SK-N-MC (cell line): Measurements from ENCODE around the gene PUS7.

Source experiments
- EZH2 ChIP-seq: fragments of 200-600 bp; sonication (generic); IDR thresholded peaks from one replicate; pipeline ENCODE4 v1.6.1; 2017; ENCODE audit warnings: antibody characterized with exemption
- FOXP2 ChIP-seq: optimal IDR thresholded peaks from 2 replicates; pipeline ENCODE3; 2011; ENCODE audit warnings: mild to moderate bottlenecking, moderate library complexity; ENCODE audit not compliant: insufficient read depth; ENCODE audit errors: extremely low read length, control extremely low read depth
- POLR2AphosphoS5 ChIP-seq: IDR thresholded peaks from 2 replicates; pipeline ENCODE4 v1.6.1; 2012; ENCODE audit warnings: mild to moderate bottlenecking, low read depth, low read length, borderline replicate concordance

DNA sequence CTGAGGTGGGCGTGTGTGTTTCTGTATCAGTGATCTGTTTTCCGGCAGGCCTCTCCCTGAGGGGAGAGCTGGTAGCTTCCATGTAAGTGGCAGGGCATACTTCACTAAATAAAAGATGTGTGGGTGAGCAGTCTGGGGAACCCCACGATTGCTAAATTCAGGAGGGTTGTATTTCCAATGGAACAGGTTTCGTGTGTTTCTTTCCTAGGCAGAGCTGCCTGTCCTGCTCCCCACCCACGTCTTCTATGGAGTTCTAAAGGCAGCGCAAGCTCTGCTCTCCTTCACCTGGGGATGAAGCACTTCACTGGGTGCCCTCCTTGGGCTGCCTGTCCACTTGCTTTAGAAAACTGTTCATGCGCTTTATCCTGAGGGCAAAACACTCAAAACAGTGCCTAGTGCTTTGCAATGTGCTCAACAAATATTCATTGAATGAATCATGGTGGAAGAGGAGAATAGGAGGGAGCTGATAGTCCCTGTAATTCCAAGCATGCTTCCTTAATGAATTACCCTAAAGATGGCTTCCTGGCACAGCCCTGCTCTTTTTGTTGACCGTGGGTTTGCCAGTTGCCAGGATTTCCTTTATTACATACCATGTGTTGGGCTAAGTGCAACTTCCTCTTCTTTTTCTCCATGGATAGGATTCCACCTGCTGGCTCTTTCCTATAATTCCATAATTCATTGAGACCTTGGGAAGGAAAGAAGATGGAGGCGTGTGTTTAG, 82.7 kb downstream of the PUS7 start:
- TF ChIP-seq POLR2AphosphoS5 (no peak), EZH2 (no peak), FOXP2 (no peak)
